GM20000 (cell line): ENCODE measurements around the gene POLR3E.

Experiments
- DNase-seq: peaks from one replicate; pipeline ENCODE4 v3.0.0; 2012; ENCODE audit warnings: low spot score
- CTCF ChIP-seq: IDR thresholded peaks from 2 replicates; pipeline ENCODE4 v1.5.1; 2012; ENCODE audit warnings: mild to moderate bottlenecking, control low read depth; ENCODE audit errors: extremely low read depth, missing control alignments

Gene POLR3E

GRCh38 chr16:22323959-22324786 is 27.0 kb downstream of the POLR3E start:
- no peak for DNase-seq
- no peak for TF ChIP-seq CTCF

GRCh38 chr16:22324787-22325597 is 27.8 kb downstream of the POLR3E start:
- TF ChIP-seq CTCF: no peak
- no peak for DNase-seq

- TF ChIP-seq CTCF: no peak
- DNase-seq: no peak
Observed at GRCh38 chr16:22325598-22326368, 28.6 kb downstream of the POLR3E start.

DNA sequence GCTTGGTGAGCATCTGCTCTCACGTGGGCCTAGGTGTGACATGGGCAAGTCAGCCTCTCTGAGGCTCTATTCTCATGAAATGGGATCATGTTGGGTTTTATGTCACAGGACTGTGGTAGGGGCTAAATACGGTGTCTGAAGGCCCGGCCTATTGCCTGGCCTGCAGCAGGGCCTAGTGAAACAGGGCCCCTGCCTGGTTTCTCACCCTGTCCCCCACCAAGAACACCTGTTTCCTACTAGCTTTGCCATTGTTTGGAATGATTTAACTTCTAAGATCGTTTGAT is 29.1 kb downstream of the POLR3E start:
- TF ChIP-seq CTCF: no peak
- no peak for DNase-seq

- TF ChIP-seq CTCF: no peak
- no peak for DNase-seq
Observed at GRCh38 chr16:22326771-22327445, 29.7 kb downstream of the POLR3E start.

DNA sequence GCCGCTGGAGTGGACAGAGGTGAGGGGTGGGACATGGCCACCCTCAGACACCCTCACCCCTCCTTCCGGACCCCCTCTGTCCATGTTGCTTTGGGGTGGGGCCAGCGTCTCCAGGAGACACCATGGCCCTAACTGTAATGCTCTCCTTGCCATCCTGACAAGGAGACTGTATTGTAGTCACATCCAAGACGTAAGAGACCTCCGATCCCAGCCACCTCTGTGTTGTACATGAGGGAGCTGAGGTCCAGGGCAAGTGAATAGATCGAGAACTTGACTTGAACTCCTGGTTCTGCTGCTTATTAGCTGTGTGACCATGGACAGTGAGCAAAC is 30.2 kb downstream of the POLR3E start:
- no peak for TF ChIP-seq CTCF
- no peak for DNase-seq
